Endothelial cell (in vitro differentiated cells): Measurements from ENCODE around the gene DPP10. TPM values are rescaled to one million over a fixed set of nuclear protein-coding genes. Genes with fewer than 3 reads are reported as not detected.
"Not testable (repeated sequence)": the region's sequence is repeated elsewhere in the genome, so short reads cannot be mapped to it uniquely, and the experiment has no call there.

Experiments
- DNase-seq: peaks from one replicate; pipeline ENCODE4 v3.0.0; 2021; ENCODE audit warnings: low spot score
- H3K27ac Mint-ChIP-seq: one replicate; pipeline ENCODE4 v1.8.0; 2021; ENCODE audit warnings: mixed read lengths, inconsistent platforms; ENCODE audit not compliant: unreplicated experiment
- H3K27me3 Mint-ChIP-seq: one replicate; pipeline ENCODE4 v1.8.0; 2021; ENCODE audit warnings: mild to moderate bottlenecking, moderate library complexity, mixed read lengths, inconsistent platforms; ENCODE audit not compliant: unreplicated experiment
- H3K36me3 Mint-ChIP-seq: one replicate; pipeline ENCODE4 v1.8.0; 2021; ENCODE audit warnings: mild to moderate bottlenecking, low read depth, mixed read lengths, inconsistent platforms; ENCODE audit not compliant: unreplicated experiment
- H3K4me1 Mint-ChIP-seq: one replicate; pipeline ENCODE4 v1.8.0; 2021; ENCODE audit warnings: mild to moderate bottlenecking, mixed read lengths, inconsistent platforms; ENCODE audit not compliant: unreplicated experiment
- H3K4me3 Mint-ChIP-seq: one replicate; pipeline ENCODE4 v1.8.0; 2021; ENCODE audit warnings: mild to moderate bottlenecking, mixed read lengths, inconsistent platforms; ENCODE audit not compliant: unreplicated experiment
- H3K9me3 Mint-ChIP-seq: one replicate; pipeline ENCODE4 v1.8.0; 2021; ENCODE audit warnings: mixed read lengths, inconsistent platforms; ENCODE audit not compliant: unreplicated experiment
- total RNA-seq: library from RNA; stranded (reverse); fragmentation: NEBNext Ultra II Directional; extraction: Animal tissue kit (Norgen Biotek cat#: 25700); gene quantifications from one replicate; pipeline ENCODE4 v1.2.1, GENCODE V29; 2021; ENCODE audit not compliant: unreplicated experiment
- TF ChIP-seq, protein P1 (sequence below): fragments of 200-600 bp; sonication (generic); IDR thresholded peaks from one replicate; pipeline ENCODE4 v1.5.0; 2021; ENCODE audit warnings: antibody characterized with exemption; ENCODE audit not compliant: unreplicated experiment

DPP10 gene
- total RNA-seq, 1 donor from 2014 or later = 3.3 TPM

DNA sequence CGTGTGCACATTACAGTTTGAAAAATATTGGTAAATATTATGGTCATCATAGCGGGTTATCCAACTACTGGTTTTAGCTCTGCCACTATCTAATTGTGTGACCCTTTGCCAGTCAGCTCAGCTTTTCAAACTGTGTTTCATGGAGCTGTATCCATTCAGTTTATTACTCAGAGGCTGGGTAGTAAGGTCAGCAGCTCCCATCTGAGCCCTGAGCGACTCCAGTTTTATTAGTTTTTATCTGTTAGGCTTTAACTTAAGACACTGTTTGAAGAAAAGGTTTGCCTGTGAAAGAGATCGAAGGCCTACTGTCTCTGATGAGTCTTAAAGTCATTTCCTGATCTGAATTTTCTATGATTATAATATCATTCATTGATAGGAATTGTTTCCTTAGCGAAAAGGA, 76.3 kb downstream of the DPP10 start:
- no peak overlapping the region for H3K4me3 Mint-ChIP-seq
- TF ChIP-seq, protein P1, sequence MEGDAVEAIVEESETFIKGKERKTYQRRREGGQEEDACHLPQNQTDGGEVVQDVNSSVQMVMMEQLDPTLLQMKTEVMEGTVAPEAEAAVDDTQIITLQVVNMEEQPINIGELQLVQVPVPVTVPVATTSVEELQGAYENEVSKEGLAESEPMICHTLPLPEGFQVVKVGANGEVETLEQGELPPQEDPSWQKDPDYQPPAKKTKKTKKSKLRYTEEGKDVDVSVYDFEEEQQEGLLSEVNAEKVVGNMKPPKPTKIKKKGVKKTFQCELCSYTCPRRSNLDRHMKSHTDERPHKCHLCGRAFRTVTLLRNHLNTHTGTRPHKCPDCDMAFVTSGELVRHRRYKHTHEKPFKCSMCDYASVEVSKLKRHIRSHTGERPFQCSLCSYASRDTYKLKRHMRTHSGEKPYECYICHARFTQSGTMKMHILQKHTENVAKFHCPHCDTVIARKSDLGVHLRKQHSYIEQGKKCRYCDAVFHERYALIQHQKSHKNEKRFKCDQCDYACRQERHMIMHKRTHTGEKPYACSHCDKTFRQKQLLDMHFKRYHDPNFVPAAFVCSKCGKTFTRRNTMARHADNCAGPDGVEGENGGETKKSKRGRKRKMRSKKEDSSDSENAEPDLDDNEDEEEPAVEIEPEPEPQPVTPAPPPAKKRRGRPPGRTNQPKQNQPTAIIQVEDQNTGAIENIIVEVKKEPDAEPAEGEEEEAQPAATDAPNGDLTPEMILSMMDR = no peak
- peaks cover 5% of the 10 kb centered on the region for H3K9me3 Mint-ChIP-seq
- no peak for DNase-seq
- H3K36me3 Mint-ChIP-seq = peaks cover 4% of the 10 kb centered on the region
- H3K4me1 Mint-ChIP-seq = peaks cover 4% of the 10 kb centered on the region
- no peaks in the 10 kb centered on the region for H3K27me3 Mint-ChIP-seq
- H3K27ac Mint-ChIP-seq = no peak overlapping the region

DNA sequence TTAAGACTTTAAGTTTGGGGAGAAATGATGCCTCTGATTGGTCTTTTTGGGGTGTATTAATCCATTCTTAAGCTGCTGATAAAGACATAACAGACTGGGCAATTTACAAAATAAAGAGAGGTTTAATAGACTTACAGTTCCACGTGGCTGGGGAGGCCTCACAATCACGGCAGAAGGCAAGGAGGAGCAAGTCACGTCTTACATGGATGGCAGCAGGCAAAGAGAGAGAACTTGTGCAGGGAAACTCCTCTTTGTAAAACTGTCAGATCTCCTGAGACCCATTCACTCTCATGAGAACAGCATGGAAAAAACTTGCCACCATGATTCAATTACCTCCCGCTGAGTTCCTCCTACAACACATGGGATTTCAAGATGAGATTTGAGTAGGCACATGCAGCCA, 80.2 kb downstream of the DPP10 start:
- not testable (repeated sequence) for H3K9me3 Mint-ChIP-seq, DNase-seq, H3K4me3 Mint-ChIP-seq, H3K36me3 Mint-ChIP-seq, H3K27me3 Mint-ChIP-seq, H3K27ac Mint-ChIP-seq, H3K4me1 Mint-ChIP-seq

DNA sequence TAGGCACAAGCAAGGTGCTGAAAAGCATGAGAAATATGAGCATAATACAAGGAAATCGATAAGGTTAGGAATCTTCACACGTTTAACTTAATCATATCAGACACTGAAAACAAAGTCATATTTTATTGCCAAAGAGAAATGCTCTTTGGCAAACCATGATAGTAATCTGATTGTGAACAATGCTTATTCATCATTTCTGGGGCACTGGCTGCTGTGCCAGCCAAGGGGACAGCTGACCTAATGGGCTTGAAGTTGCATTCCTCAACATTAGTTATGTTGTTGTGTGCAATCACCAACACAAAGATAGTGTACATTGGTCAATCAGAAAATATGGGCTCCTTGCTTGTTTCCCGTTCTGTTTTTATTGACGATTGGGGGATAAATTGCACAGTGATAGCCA, 83.5 kb downstream of the DPP10 start:
- Mint-ChIP-seq H3K27me3 (peaks cover 2% of the 10 kb centered on the region), H3K36me3 (peaks cover 4% of the 10 kb centered on the region), H3K27ac (no peak overlapping the region), H3K4me3 (no peak overlapping the region), H3K9me3 (peaks cover 9% of the 10 kb centered on the region), H3K4me1 (peaks cover 4% of the 10 kb centered on the region)
- TF ChIP-seq, protein P1 = no peak
- no peak for DNase-seq

DNA sequence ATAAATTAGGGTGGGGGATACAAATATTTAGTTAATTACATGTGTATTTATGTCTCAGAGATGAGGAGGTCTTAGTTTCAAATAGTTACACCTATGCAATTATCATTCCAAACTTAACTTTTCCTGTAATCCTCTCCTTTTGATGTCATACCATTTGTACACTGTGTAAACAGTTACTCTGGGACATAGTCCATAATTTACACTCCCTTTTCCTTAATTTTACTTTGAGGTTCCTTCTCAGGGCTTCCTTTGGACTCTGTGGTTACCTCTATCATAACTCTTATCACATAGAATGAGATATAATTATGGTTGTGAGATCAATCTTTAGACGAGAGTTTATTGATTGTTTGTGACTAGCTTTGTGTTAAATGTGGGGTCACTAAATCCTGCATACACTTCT, 84.4 kb downstream of the DPP10 start:
- Mint-ChIP-seq H3K4me1 (peaks cover 4% of the 10 kb centered on the region), H3K27me3 (peaks cover 2% of the 10 kb centered on the region), H3K27ac (no peak overlapping the region), H3K9me3 (peaks cover 4% of the 10 kb centered on the region), H3K36me3 (peaks cover 4% of the 10 kb centered on the region), H3K4me3 (no peak overlapping the region)
- TF ChIP-seq, protein P1 = no peak
- DNase-seq = no peak

GRCh38 chr2:114527330-114527983, 85.0 kb downstream of the DPP10 start:
- Mint-ChIP-seq H3K36me3 (peaks cover 4% of the 10 kb centered on the region), H3K4me1 (peaks cover 4% of the 10 kb centered on the region), H3K4me3 (no peak overlapping the region), H3K27me3 (peaks cover 2% of the 10 kb centered on the region), H3K9me3 (peaks cover 4% of the 10 kb centered on the region), H3K27ac (no peak overlapping the region)
- no peak for DNase-seq
- TF ChIP-seq, protein P1 = no peak
